Epithelial cell of esophagus (primary cell): ENCODE results near the gene MAST3.
"Not testable (repeated sequence)": the region's sequence is repeated elsewhere in the genome, so short reads cannot be mapped to it uniquely, and the experiment has no call there.

Source experiments
- DNase-seq: peaks from one replicate; pipeline ENCODE4 v3.0.0; 2010; ENCODE audit warnings: low read depth
- H3K4me3 ChIP-seq: 2 replicates; pipeline ENCODE4 v1.5.1; 2011; ENCODE audit warnings: mild to moderate bottlenecking, low read length, control low read depth
- TF ChIP-seq, protein P1 (sequence below): IDR thresholded peaks from 2 replicates; pipeline ENCODE4 v1.5.1; 2011; ENCODE audit warnings: low read depth, mild to moderate bottlenecking, low read length, control low read depth, inconsistent platforms; ENCODE audit not compliant: insufficient read depth; ENCODE audit errors: missing control alignments

The MAST3 gene

DNA sequence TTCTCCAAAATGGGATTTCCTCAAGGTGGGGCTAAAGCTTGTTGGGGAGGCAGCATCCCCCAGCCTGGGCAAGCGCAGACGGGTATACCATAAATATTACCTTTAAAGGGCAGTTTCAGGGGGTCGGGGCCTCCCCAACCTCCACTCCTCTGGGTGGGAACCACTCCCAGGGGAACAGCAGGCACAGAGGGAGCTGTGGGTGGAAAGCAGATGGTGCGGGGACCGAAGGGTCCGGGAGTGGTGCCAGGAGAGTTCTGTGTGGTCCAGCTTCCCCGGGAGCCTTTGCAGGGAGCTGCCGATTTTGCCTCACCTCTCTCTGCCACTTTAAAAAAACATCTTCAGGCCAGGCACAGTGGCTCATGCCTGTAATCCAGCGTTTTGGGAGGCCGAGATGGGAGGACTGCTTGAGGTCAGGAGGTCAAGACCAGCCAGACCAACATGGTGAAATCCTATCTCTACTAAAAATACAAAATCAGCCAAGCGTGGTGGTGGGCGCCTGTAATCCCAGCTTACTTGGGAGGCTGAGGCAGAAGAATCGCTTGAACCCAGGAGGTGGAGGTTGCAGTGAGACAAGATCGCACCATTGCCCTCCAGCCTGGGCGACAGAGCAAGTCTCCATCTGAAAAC, 5.5 kb downstream of the MAST3 start:
- no peak for DNase-seq
- H3K4me3 ChIP-seq, result no peak overlapping the region
- TF ChIP-seq, protein P1, sequence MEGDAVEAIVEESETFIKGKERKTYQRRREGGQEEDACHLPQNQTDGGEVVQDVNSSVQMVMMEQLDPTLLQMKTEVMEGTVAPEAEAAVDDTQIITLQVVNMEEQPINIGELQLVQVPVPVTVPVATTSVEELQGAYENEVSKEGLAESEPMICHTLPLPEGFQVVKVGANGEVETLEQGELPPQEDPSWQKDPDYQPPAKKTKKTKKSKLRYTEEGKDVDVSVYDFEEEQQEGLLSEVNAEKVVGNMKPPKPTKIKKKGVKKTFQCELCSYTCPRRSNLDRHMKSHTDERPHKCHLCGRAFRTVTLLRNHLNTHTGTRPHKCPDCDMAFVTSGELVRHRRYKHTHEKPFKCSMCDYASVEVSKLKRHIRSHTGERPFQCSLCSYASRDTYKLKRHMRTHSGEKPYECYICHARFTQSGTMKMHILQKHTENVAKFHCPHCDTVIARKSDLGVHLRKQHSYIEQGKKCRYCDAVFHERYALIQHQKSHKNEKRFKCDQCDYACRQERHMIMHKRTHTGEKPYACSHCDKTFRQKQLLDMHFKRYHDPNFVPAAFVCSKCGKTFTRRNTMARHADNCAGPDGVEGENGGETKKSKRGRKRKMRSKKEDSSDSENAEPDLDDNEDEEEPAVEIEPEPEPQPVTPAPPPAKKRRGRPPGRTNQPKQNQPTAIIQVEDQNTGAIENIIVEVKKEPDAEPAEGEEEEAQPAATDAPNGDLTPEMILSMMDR, result no peak

GRCh38 chr19:18104793-18105131, 7.2 kb downstream of the MAST3 start:
- H3K4me3 ChIP-seq, result peak overlapping the region; percentile 45
- DNase-seq, result no peak
- TF ChIP-seq, protein P1, result no peak

DNA sequence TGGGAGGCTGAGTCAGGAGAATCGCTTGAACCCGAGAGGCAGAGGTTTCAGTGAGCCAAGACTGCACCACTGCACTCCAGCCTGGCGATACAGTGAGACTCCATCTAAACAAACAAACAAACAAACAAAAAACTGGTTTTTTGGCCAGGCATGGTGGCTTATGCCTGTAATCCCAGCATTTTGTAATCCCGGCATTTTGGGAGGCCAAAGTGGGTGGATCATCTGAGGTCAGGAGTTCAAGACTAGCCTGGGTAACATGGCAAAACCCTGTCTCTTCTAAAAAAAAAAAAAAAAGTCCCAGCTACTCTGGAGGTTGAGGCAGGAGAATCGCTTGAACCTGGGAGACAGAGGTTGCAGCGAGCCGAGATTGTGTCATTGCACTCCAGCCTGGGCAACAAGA, 7.7 kb downstream of the MAST3 start:
- not testable (repeated sequence) for H3K4me3 ChIP-seq, DNase-seq

DNA sequence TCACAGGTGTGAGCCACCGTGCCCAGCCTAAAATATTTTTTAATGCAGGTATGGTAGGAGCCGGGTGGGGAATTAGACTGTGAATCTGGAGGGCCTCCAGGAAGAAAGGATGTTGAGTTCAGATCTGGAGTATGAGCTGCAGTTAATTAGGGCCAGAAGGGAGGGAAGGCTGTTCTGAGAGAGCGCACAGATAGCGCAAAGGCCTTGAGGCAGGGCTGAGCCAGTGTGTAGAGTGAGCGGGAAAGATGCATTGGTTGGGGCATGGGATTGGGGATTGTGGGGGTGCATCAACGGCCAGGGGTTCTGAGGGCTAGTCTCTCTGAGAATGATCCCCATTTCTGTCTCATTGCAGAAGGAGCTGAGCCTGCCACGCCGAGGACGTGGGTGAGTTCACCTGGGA, 9.7 kb downstream of the MAST3 start:
- TF ChIP-seq, protein P1, result no peak
- no peak overlapping the region for H3K4me3 ChIP-seq
- DNase-seq, result no peak

DNA sequence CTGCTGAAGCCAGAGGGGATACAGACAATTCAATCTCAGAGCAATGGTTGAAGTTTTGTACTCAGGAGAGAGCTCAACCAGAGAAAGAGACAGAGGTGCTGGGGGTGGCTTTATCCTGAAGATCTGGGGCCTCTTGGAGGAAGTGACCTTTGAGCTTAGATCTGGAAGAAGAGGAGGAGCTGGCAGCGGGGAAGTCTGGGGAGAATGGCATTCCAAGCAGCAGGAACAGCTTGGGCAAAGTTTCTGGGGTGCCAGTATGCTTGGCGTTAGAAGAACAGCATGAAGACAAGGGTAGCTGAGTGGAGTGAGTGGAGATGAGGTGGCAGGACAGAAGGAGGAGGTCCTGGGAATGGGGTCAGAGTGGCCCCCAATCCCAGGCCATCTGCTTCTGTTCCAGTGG, 11.3 kb downstream of the MAST3 start:
- TF ChIP-seq, protein P1, result no peak
- no peak overlapping the region for H3K4me3 ChIP-seq

GRCh38 chr19:18109341-18109732, 11.8 kb downstream of the MAST3 start:
- no peak overlapping the region for H3K4me3 ChIP-seq
- TF ChIP-seq, protein P1, result no peak
- no peak for DNase-seq

More for the DNA sequence above, 11.3 kb downstream of the MAST3 start:
- no peak for DNase-seq

DNA sequence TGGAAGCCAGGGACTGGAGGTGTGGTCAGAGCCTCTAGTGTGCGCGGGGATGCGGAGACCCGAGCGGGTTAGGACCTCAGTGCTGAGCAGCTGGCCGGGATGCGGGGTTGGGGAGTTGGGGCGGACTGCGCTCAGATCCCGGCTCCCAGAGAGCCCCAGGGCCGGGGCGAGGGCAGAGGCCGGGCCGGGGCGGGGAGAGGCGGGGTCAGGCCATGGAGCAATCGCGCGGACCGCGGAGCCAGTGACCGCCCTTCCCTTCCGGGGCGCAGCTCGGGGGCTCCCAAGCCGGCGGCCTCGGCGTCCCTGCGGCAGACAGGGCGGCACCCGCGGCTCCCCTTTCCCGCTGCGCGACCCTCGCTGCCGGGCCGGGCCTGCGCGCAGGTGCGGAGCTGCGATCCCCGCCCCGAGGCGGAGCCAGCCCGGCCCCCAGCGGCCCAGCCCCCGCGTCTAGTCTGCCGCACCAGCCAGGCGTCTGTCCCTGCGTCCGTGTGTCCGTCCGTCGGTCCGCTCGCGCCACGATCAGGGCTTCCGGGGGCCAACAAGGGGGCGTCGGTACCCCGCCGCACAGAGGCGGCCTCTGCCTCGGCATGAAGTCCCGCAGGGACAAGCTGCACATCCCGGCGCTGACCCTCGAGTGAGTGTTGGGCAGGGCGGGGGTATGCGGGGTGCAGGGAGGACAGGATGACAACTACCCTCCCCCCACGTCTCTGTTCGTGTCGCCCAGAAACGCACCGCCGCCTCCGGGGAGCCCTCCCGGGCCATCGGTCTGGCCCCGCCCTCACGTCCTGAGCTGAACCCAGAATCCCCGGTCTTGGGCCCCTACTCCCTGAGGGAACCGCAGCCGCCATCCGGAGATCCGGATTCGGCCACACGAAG, 12.4 kb downstream of the MAST3 start:
- DNase-seq, result peak; percentile 33
- peak overlapping the region; percentile 64 for H3K4me3 ChIP-seq
- TF ChIP-seq, protein P1, result no peak
